ENCODE data around the gene PRDM15.

PRDM15 gene

GRCh38 chr21:41821756-41822431 is 57.2 kb downstream of the PRDM15 start:
- no peak for DNase-seq

- no peak for DNase-seq
Observed at GRCh38 chr21:41821081-41821755, 57.9 kb downstream of the PRDM15 start.

- no peak for DNase-seq
Observed at GRCh38 chr21:41820384-41821080, 58.6 kb downstream of the PRDM15 start.

GRCh38 chr21:41819856-41820281 is 59.3 kb downstream of the PRDM15 start:
- no peak for DNase-seq

- no peak for DNase-seq
Observed at GRCh38 chr21:41819236-41819855, 59.8 kb downstream of the PRDM15 start.

GRCh38 chr21:41817877-41818855 is 61.0 kb downstream of the PRDM15 start:
- no peak for DNase-seq

GRCh38 chr21:41817228-41817627 is 61.9 kb downstream of the PRDM15 start:
- peak; percentile 40 for DNase-seq

- DNase-seq = peak; percentile 7
Observed at GRCh38 chr21:41816583-41817165, 62.5 kb downstream of the PRDM15 start.

GRCh38 chr21:41815652-41816582 is 63.2 kb downstream of the PRDM15 start:
- DNase-seq = no peak

GRCh38 chr21:41813226-41813625 is 65.9 kb downstream of the PRDM15 start:
- DNase-seq = no peak

GRCh38 chr21:41812679-41813078 is 66.5 kb downstream of the PRDM15 start:
- DNase-seq = no peak

GRCh38 chr21:41810597-41810932 is 68.6 kb downstream of the PRDM15 start:
- no peak for DNase-seq

- no peak for DNase-seq
Observed at GRCh38 chr21:41809891-41810596, 69.1 kb downstream of the PRDM15 start.

- DNase-seq = no peak
Observed at GRCh38 chr21:41808846-41809245, 70.3 kb downstream of the PRDM15 start.

- no peak for DNase-seq
Observed at GRCh38 chr21:41808094-41808493, 71.0 kb downstream of the PRDM15 start.

GRCh38 chr21:41806773-41807172 is 72.4 kb downstream of the PRDM15 start:
- no peak for DNase-seq

GRCh38 chr21:41805643-41806042 is 73.5 kb downstream of the PRDM15 start:
- DNase-seq = no peak

GRCh38 chr21:41805038-41805437 is 74.1 kb downstream of the PRDM15 start:
- DNase-seq = no peak

GRCh38 chr21:41804381-41804780 is 74.8 kb downstream of the PRDM15 start:
- DNase-seq = no peak

- no peak for DNase-seq
Observed at GRCh38 chr21:41803316-41803715, 75.8 kb downstream of the PRDM15 start.
